Stimulated activated CD4-positive, alpha-beta T cell treated with anti-CD3 and anti-CD28 coated beads, Interleukin-1b, Interleukin-23, amount 100 ng/mL, for 4 hours (primary cell): Measurements from ENCODE around the gene FGF22.

Experiments
- DNase-seq, 2 donors: peaks; one replicate each; pipeline ENCODE4 v3.0.0-alpha.2; 2020; ENCODE audit warnings: low read depth in 2 of 2

The FGF22 gene

GRCh38 chr19:679418-680286, 40.0 kb downstream of the FGF22 start:
- no peak for DNase-seq

GRCh38 chr19:680287-681028, 40.8 kb downstream of the FGF22 start:
- DNase-seq: peak; percentile 100

GRCh38 chr19:681029-682019, 41.6 kb downstream of the FGF22 start:
- DNase-seq: peak in 1 of 2 donors; percentile 92

- no peak for DNase-seq
These were observed 43.1 kb downstream of the FGF22 start for GRCh38 chr19:682678-683320.

- no peak for DNase-seq
These were observed 45.8 kb downstream of the FGF22 start for GRCh38 chr19:685454-685931.

GRCh38 chr19:686589-687297, 47.1 kb downstream of the FGF22 start:
- DNase-seq: no peak

- no peak for DNase-seq
These were observed 48.0 kb downstream of the FGF22 start for GRCh38 chr19:687569-688166.

GRCh38 chr19:688214-688613, 48.5 kb downstream of the FGF22 start:
- no peak for DNase-seq

- DNase-seq: no peak
These were observed 49.3 kb downstream of the FGF22 start for GRCh38 chr19:688992-689391.

GRCh38 chr19:690203-690602, 50.5 kb downstream of the FGF22 start:
- DNase-seq: no peak
